ENCODE measurements around the gene IRF2BP2.
"Not testable (repeated sequence)": the region's sequence is repeated elsewhere in the genome, so short reads cannot be mapped to it uniquely, and the experiment has no call there.

- not testable (repeated sequence) for TF ChIP-seq CTCF, POLR2AphosphoS5 (IDR thresholded peaks at IDR 0.05)
Measured at GRCh38 chr1:234594575-234594974, 15.4 kb downstream of the IRF2BP2 start.

Measured in transverse colon (tissue), 4 donors.